WTC11 (cell line): Measurements from ENCODE around the gene PTPRU. TPM values are rescaled to one million over a fixed set of nuclear protein-coding genes. Genes with fewer than 3 reads are reported as not detected.

Experiments used
- ATAC-seq: fragments of 200-7000 bp; cut with Tn5 transposase; 2 replicates; pipeline ENCODE4 v1.10.0; 2021; ENCODE audit warnings: mild to moderate bottlenecking, moderate library complexity
- CTCF ChIA-PET: fragments of 300-600 bp; sonication (Branson Sonifier 250); formaldehyde crosslinking; loops from one replicate; lab custom pipeline; 2021; ENCODE audit warnings: antibody characterized with exemption; lab: Charles Lee
- POLR2A ChIA-PET: fragments of 350-600 bp; sonication (Branson Sonifier 250); formaldehyde crosslinking; loops from one replicate; lab custom pipeline; 2021; ENCODE audit warnings: antibody characterized with exemption; lab: Charles Lee
- DNase-seq: peaks from one replicate; pipeline ENCODE4 v3.0.0; 2021; ENCODE audit warnings: low spot score
- H3K27ac Mint-ChIP-seq: 2 replicates; pipeline ENCODE4 v1.8.0; 2021; ENCODE audit warnings: mixed read lengths
- H3K27me3 Mint-ChIP-seq: 2 replicates; pipeline ENCODE4 v1.8.0; 2021; ENCODE audit warnings: low read depth, mild to moderate bottlenecking, moderate library complexity, mixed read lengths
- H3K36me3 Mint-ChIP-seq: 2 replicates; pipeline ENCODE4 v1.8.0; 2021; ENCODE audit warnings: mixed read lengths
- H3K4me1 Mint-ChIP-seq: 2 replicates; pipeline ENCODE4 v1.8.0; 2022; ENCODE audit warnings: mixed read lengths
- H3K4me3 Mint-ChIP-seq: 2 replicates; pipeline ENCODE4 v1.8.0; 2021; ENCODE audit warnings: mild to moderate bottlenecking, moderate library complexity, mixed read lengths
- H3K9me3 Mint-ChIP-seq: 2 replicates; pipeline ENCODE4 v1.8.0; 2021; ENCODE audit warnings: mixed read lengths
- ATF1 ChIP-seq: sonication (generic); formaldehyde crosslinking; IDR thresholded peaks from 2 replicates; pipeline ENCODE4 v1.8.1; 2023; ENCODE audit warnings: mild to moderate bottlenecking, moderate library complexity, missing genetic modification reagents
- GRHL2 ChIP-seq: fragments of 250-450 bp; sonication (Bioruptor Pico); IDR thresholded peaks from 2 replicates; pipeline ENCODE4 v1.8.0; 2022; ENCODE audit warnings: mild to moderate bottlenecking, moderate library complexity; ENCODE audit not compliant: insufficient replicate concordance, severe bottlenecking
- PRRX2 ChIP-seq: fragments of 250-450 bp; sonication (Bioruptor Pico); IDR thresholded peaks from 2 replicates; pipeline ENCODE4 v1.8.0; 2021; ENCODE audit warnings: mild to moderate bottlenecking
- SMAD3 ChIP-seq: sonication (generic); formaldehyde crosslinking; IDR thresholded peaks from 2 replicates; pipeline ENCODE4 v1.8.0; 2022; ENCODE audit warnings: missing genetic modification reagents, mild to moderate bottlenecking, borderline replicate concordance
- SMAD4 ChIP-seq: sonication (generic); formaldehyde crosslinking; IDR thresholded peaks from 2 replicates; pipeline ENCODE4 v1.8.0; 2022; ENCODE audit warnings: mild to moderate bottlenecking, missing genetic modification reagents
- total RNA-seq: library from RNA; stranded (reverse); gene quantifications from 3 replicates; pipeline ENCODE4 v1.2.3, GENCODE V29; 2021
- TF ChIP-seq, protein P1 (sequence below): sonication (generic); formaldehyde crosslinking; IDR thresholded peaks from 2 replicates; pipeline ENCODE4 v1.8.1; 2023; ENCODE audit warnings: mild to moderate bottlenecking, missing genetic modification reagents, moderate library complexity
- TF ChIP-seq, protein P2 (sequence below): fragments of 250-450 bp; sonication (Bioruptor Pico); conservative IDR thresholded peaks from 2 replicates; pipeline ENCODE4 v1.9.0; 2021; ENCODE audit warnings: mild to moderate bottlenecking
- TF ChIP-seq, protein P3 (sequence below): sonication (generic); formaldehyde crosslinking; conservative IDR thresholded peaks from 2 replicates; pipeline ENCODE4 v1.8.1; 2023; ENCODE audit warnings: mild to moderate bottlenecking, low read depth, missing genetic modification reagents, moderate library complexity
- TF ChIP-seq, protein P4 (sequence below): fragments of 250-450 bp; sonication (Bioruptor Pico); IDR thresholded peaks from 2 replicates; pipeline ENCODE4 v2.1.2; 2022; ENCODE audit warnings: mild to moderate bottlenecking, moderate library complexity

Gene PTPRU
- total RNA-seq, 1 experiment from 2014 or later: 75.4 TPM

DNA sequence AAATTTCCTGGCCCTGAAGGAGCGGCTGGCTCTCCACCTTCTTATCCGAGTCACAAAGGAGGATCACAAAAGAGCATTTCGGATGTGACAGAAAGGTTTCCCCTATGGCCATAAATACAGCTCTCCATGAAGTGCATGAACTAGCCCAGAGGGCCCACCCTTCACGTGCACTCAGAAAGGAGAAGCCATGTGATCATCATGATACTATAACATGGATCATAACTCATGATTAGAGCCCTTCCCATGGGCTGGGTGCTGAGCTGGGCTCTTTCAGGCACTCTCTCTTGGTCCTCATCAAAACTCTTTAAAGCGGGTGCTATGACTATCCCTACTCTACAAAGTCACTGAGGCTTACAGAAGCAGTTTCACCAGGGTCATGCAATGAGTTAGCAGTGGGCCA, 135.0 kb downstream of the PTPRU start:
- ChIA-PET CTCF (interaction anchor here (1.1 kb wide), 1 partner anchor 40 kb away, joined by 4 read pairs; no protein-coding TSS in a partner anchor), POLR2A (no interaction called here)
- no peak overlapping the region for H3K4me3 Mint-ChIP-seq
- no peak overlapping the region for H3K27ac Mint-ChIP-seq
- TF ChIP-seq GRHL2 (CRISPR knock-in tag) (no peak), SMAD3 (no peak), SMAD4 (no peak), ATF1 (CRISPR knock-in tag) (no peak)
- TF ChIP-seq, protein P1, sequence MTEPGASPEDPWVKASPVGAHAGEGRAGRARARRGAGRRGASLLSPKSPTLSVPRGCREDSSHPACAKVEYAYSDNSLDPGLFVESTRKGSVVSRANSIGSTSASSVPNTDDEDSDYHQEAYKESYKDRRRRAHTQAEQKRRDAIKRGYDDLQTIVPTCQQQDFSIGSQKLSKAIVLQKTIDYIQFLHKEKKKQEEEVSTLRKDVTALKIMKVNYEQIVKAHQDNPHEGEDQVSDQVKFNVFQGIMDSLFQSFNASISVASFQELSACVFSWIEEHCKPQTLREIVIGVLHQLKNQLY (CRISPR knock-in tag): no peak
- ATAC-seq: no peak
- DNase-seq: no peak
- H3K9me3 Mint-ChIP-seq: peaks cover 19% of the 10 kb centered on the region
- no peaks in the 10 kb centered on the region for H3K4me1 Mint-ChIP-seq
- H3K36me3 Mint-ChIP-seq: no peaks in the 10 kb centered on the region
- peaks cover 4% of the 10 kb centered on the region for H3K27me3 Mint-ChIP-seq

DNA sequence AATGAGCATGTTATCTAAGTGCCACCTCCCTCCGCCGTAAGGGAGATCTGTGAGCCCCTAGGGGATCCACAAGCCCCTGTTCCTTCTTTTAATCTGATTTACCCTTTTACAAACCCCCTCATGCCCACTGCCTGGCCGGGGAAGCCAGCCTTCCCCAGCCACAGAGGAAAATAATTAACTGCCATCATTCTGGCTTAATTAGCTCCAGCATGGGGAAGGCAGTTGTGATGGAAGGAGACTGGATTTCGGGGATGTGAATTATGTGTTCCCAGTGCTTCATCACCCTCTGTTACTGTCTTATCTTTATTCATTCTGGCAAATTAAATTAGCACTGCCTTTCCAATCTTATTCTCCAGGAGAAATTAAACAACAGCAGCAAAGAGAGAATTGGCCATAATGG, 135.8 kb downstream of the PTPRU start:
- CTCF ChIA-PET: interaction anchor here (1.1 kb wide), 1 partner anchor 40 kb away, joined by 4 read pairs; no protein-coding TSS in a partner anchor
- Mint-ChIP-seq H3K9me3 (peaks cover 27% of the 10 kb centered on the region), H3K4me3 (no peak overlapping the region), H3K4me1 (no peaks in the 10 kb centered on the region), H3K27ac (no peak overlapping the region), H3K36me3 (peaks cover 7% of the 10 kb centered on the region)
- DNase-seq: no peak
- TF ChIP-seq, protein P2, sequence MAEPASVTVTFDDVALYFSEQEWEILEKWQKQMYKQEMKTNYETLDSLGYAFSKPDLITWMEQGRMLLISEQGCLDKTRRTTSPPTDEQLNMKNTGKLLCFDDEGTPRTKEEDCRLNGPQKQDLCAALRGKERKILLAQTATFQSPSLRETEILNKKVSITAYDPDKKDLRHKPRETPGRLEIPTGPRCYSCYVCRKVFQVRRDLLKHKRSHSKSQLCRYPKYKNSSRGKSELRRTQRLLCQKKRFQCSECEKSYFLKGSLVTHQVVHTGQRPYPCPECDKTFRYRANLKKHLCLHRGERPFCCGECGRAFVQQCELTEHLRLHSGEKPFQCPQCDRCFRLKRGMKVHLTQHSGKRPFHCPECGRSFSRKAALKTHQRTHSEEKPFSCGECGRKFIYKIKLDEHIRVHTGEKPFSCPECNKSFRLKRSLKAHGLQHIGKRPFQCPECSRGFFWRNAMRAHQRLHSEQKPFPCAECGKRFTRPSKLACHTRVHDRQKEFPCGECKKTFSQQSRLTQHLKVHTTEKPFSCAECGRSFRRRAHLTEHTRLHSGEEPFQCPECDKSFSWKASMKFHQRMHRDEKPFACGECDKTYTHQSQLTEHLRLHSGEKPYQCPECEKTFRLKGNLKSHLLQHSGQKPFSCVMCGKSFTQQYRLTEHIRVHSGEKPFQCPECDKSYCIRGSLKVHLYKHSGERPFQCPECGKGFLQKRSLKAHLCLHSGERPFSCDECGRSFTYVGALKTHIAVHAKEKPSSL (CRISPR knock-in tag): no peak
- TF ChIP-seq, protein P3, sequence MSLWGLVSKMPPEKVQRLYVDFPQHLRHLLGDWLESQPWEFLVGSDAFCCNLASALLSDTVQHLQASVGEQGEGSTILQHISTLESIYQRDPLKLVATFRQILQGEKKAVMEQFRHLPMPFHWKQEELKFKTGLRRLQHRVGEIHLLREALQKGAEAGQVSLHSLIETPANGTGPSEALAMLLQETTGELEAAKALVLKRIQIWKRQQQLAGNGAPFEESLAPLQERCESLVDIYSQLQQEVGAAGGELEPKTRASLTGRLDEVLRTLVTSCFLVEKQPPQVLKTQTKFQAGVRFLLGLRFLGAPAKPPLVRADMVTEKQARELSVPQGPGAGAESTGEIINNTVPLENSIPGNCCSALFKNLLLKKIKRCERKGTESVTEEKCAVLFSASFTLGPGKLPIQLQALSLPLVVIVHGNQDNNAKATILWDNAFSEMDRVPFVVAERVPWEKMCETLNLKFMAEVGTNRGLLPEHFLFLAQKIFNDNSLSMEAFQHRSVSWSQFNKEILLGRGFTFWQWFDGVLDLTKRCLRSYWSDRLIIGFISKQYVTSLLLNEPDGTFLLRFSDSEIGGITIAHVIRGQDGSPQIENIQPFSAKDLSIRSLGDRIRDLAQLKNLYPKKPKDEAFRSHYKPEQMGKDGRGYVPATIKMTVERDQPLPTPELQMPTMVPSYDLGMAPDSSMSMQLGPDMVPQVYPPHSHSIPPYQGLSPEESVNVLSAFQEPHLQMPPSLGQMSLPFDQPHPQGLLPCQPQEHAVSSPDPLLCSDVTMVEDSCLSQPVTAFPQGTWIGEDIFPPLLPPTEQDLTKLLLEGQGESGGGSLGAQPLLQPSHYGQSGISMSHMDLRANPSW (CRISPR knock-in tag): no peak
- TF ChIP-seq PRRX2 (CRISPR knock-in tag) (no peak), ATF1 (CRISPR knock-in tag) (no peak)
- TF ChIP-seq, protein P4, sequence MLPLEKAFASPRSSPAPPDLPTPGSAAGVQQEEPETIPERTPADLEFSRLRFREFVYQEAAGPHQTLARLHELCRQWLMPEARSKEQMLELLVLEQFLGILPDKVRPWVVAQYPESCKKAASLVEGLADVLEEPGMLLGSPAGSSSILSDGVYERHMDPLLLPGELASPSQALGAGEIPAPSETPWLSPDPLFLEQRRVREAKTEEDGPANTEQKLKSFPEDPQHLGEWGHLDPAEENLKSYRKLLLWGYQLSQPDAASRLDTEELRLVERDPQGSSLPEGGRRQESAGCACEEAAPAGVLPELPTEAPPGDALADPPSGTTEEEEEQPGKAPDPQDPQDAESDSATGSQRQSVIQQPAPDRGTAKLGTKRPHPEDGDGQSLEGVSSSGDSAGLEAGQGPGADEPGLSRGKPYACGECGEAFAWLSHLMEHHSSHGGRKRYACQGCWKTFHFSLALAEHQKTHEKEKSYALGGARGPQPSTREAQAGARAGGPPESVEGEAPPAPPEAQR (CRISPR knock-in tag): no peak
- TF ChIP-seq, all 79 proteins: peak for 0
- ATAC-seq: no peak
- POLR2A ChIA-PET: no interaction called here
- peaks cover 1% of the 10 kb centered on the region for H3K27me3 Mint-ChIP-seq

Other genes starting within 250 kb of the PTPRU start
- 19.1 to 22.6 TPM (median 22.1 TPM) in 3 replicates for gene TMEM200B, start 112.6 kb upstream of the PTPRU start, total RNA-seq
- 93.8 to 99.9 TPM (median 94.7 TPM) in 3 replicates for gene SRSF4, start 54.6 kb upstream of the PTPRU start, total RNA-seq
- 37.6 to 44.2 TPM (median 43.0 TPM) in 3 replicates for gene MECR, start 5.6 kb upstream of the PTPRU start, total RNA-seq